Measurements from ENCODE around the gene CHRNA7.

CHRNA7 gene

GRCh38 chr15:32120577-32121383 is 90.5 kb downstream of the CHRNA7 start:
- H3K36me3 ChIP-seq (ENCODE audit: insufficient read depth, low read length), result no peaks in the 10 kb centered on the region
- H3K9me3 ChIP-seq (ENCODE audit: low read depth, low read length), result no peaks in the 10 kb centered on the region
- no peak overlapping the region for H3K4me3 ChIP-seq
- no peak for TF ChIP-seq EZH2 (IDR thresholded peaks at IDR 0.05)
- TF ChIP-seq POLR2AphosphoS5 (IDR thresholded peaks at IDR 0.05; ENCODE audit: borderline replicate concordance, low read depth, low read length), result no peak
- TF ChIP-seq FOXP2 (optimal IDR thresholded peaks at IDR 0.05; ENCODE audit: control extremely low read depth, extremely low read length, insufficient read depth), result no peak
- H3K27ac ChIP-seq, result no peak overlapping the region
- H3K9ac ChIP-seq (ENCODE audit: insufficient read length), result no peak overlapping the region
- DNase-seq (ENCODE audit: low read depth, low spot score), result no peak

- TF ChIP-seq EZH2 (IDR thresholded peaks at IDR 0.05) (no peak), POLR2AphosphoS5 (IDR thresholded peaks at IDR 0.05; ENCODE audit: borderline replicate concordance, low read depth, low read length) (no peak), FOXP2 (optimal IDR thresholded peaks at IDR 0.05; ENCODE audit: control extremely low read depth, extremely low read length, insufficient read depth) (no peak)
- no peak overlapping the region for H3K4me3 ChIP-seq
- no peak overlapping the region for H3K27ac ChIP-seq
These were observed 91.0 kb downstream of the CHRNA7 start for GRCh38 chr15:32121384-32121695.

GRCh38 chr15:32122013-32122412 is 91.7 kb downstream of the CHRNA7 start:
- Histone ChIP-seq H3K36me3 (ENCODE audit: insufficient read depth, low read length) (no peaks in the 10 kb centered on the region), H3K27ac (no peak overlapping the region), H3K9me3 (ENCODE audit: low read depth, low read length) (no peaks in the 10 kb centered on the region), H3K4me3 (no peak overlapping the region), H3K9ac (ENCODE audit: insufficient read length) (no peak overlapping the region)
- no peak for TF ChIP-seq POLR2AphosphoS5 (IDR thresholded peaks at IDR 0.05; ENCODE audit: borderline replicate concordance, low read depth, low read length)
- no peak for TF ChIP-seq FOXP2 (optimal IDR thresholded peaks at IDR 0.05; ENCODE audit: control extremely low read depth, extremely low read length, insufficient read depth)
- TF ChIP-seq EZH2 (IDR thresholded peaks at IDR 0.05), result no peak
- no peak for DNase-seq (ENCODE audit: low read depth, low spot score)

More at GRCh38 chr15:32121384-32121695, 91.0 kb downstream of the CHRNA7 start:
- Histone ChIP-seq H3K9ac (ENCODE audit: insufficient read length) (no peak overlapping the region), H3K36me3 (ENCODE audit: insufficient read depth, low read length) (no peaks in the 10 kb centered on the region), H3K9me3 (ENCODE audit: low read depth, low read length) (no peaks in the 10 kb centered on the region)
- DNase-seq (ENCODE audit: low read depth, low spot score), result no peak

- no peak overlapping the region for H3K4me3 ChIP-seq
- no peak for TF ChIP-seq FOXP2 (optimal IDR thresholded peaks at IDR 0.05; ENCODE audit: control extremely low read depth, extremely low read length, insufficient read depth)
- no peak for TF ChIP-seq POLR2AphosphoS5 (IDR thresholded peaks at IDR 0.05; ENCODE audit: borderline replicate concordance, low read depth, low read length)
- TF ChIP-seq EZH2 (IDR thresholded peaks at IDR 0.05), result no peak
- no peaks in the 10 kb centered on the region for H3K9me3 ChIP-seq (ENCODE audit: low read depth, low read length)
- no peaks in the 10 kb centered on the region for H3K36me3 ChIP-seq (ENCODE audit: insufficient read depth, low read length)
- H3K9ac ChIP-seq (ENCODE audit: insufficient read length), result no peak overlapping the region
- DNase-seq (ENCODE audit: low read depth, low spot score), result no peak
- H3K27ac ChIP-seq, result no peak overlapping the region
These were observed 93.2 kb downstream of the CHRNA7 start for GRCh38 chr15:32123473-32123872.

- Histone ChIP-seq H3K36me3 (ENCODE audit: insufficient read depth, low read length) (no peaks in the 10 kb centered on the region), H3K9ac (ENCODE audit: insufficient read length) (no peak overlapping the region), H3K27ac (no peak overlapping the region), H3K4me3 (no peak overlapping the region), H3K9me3 (ENCODE audit: low read depth, low read length) (no peaks in the 10 kb centered on the region)
- no peak for DNase-seq (ENCODE audit: low read depth, low spot score)
- TF ChIP-seq FOXP2 (optimal IDR thresholded peaks at IDR 0.05; ENCODE audit: control extremely low read depth, extremely low read length, insufficient read depth), result no peak
- no peak for TF ChIP-seq EZH2 (IDR thresholded peaks at IDR 0.05)
- no peak for TF ChIP-seq POLR2AphosphoS5 (IDR thresholded peaks at IDR 0.05; ENCODE audit: borderline replicate concordance, low read depth, low read length)
These were observed 94.4 kb downstream of the CHRNA7 start for GRCh38 chr15:32124726-32125125.

GRCh38 chr15:32125595-32125994 is 95.3 kb downstream of the CHRNA7 start:
- TF ChIP-seq EZH2 (IDR thresholded peaks at IDR 0.05), result no peak
- TF ChIP-seq POLR2AphosphoS5 (IDR thresholded peaks at IDR 0.05; ENCODE audit: borderline replicate concordance, low read depth, low read length), result no peak
- no peak for TF ChIP-seq FOXP2 (optimal IDR thresholded peaks at IDR 0.05; ENCODE audit: control extremely low read depth, extremely low read length, insufficient read depth)
- Histone ChIP-seq H3K27ac (no peak overlapping the region), H3K36me3 (ENCODE audit: insufficient read depth, low read length) (no peaks in the 10 kb centered on the region), H3K9me3 (ENCODE audit: low read depth, low read length) (no peaks in the 10 kb centered on the region), H3K9ac (ENCODE audit: insufficient read length) (no peak overlapping the region), H3K4me3 (no peak overlapping the region)
- DNase-seq (ENCODE audit: low read depth, low spot score), result no peak

- DNase-seq (ENCODE audit: low read depth, low spot score), result no peak
- Histone ChIP-seq H3K9ac (ENCODE audit: insufficient read length) (no peak overlapping the region), H3K27ac (no peak overlapping the region), H3K36me3 (ENCODE audit: insufficient read depth, low read length) (no peaks in the 10 kb centered on the region), H3K9me3 (ENCODE audit: low read depth, low read length) (no peaks in the 10 kb centered on the region), H3K4me3 (no peak overlapping the region)
- TF ChIP-seq POLR2AphosphoS5 (IDR thresholded peaks at IDR 0.05; ENCODE audit: borderline replicate concordance, low read depth, low read length) (no peak), EZH2 (IDR thresholded peaks at IDR 0.05) (no peak), FOXP2 (optimal IDR thresholded peaks at IDR 0.05; ENCODE audit: control extremely low read depth, extremely low read length, insufficient read depth) (no peak)
These were observed 99.5 kb downstream of the CHRNA7 start for GRCh38 chr15:32129815-32130214.

- Histone ChIP-seq H3K27ac (no peak overlapping the region), H3K9ac (ENCODE audit: insufficient read length) (no peak overlapping the region), H3K9me3 (ENCODE audit: low read depth, low read length) (no peaks in the 10 kb centered on the region), H3K36me3 (ENCODE audit: insufficient read depth, low read length) (no peaks in the 10 kb centered on the region), H3K4me3 (no peak overlapping the region)
- TF ChIP-seq FOXP2 (optimal IDR thresholded peaks at IDR 0.05; ENCODE audit: control extremely low read depth, extremely low read length, insufficient read depth) (no peak), POLR2AphosphoS5 (IDR thresholded peaks at IDR 0.05; ENCODE audit: borderline replicate concordance, low read depth, low read length) (no peak), EZH2 (IDR thresholded peaks at IDR 0.05) (no peak)
- DNase-seq (ENCODE audit: low read depth, low spot score), result no peak
These were observed 100.5 kb downstream of the CHRNA7 start for GRCh38 chr15:32130823-32131222.

- no peak for DNase-seq (ENCODE audit: low read depth, low spot score)
- Histone ChIP-seq H3K36me3 (ENCODE audit: insufficient read depth, low read length) (no peaks in the 10 kb centered on the region), H3K9ac (ENCODE audit: insufficient read length) (no peak overlapping the region), H3K4me3 (no peak overlapping the region), H3K27ac (no peak overlapping the region), H3K9me3 (ENCODE audit: low read depth, low read length) (no peaks in the 10 kb centered on the region)
- TF ChIP-seq EZH2 (IDR thresholded peaks at IDR 0.05), result no peak
- TF ChIP-seq FOXP2 (optimal IDR thresholded peaks at IDR 0.05; ENCODE audit: control extremely low read depth, extremely low read length, insufficient read depth), result no peak
- no peak for TF ChIP-seq POLR2AphosphoS5 (IDR thresholded peaks at IDR 0.05; ENCODE audit: borderline replicate concordance, low read depth, low read length)
These were observed 101.5 kb downstream of the CHRNA7 start for GRCh38 chr15:32131803-32132202.

All from SK-N-MC (cell line).